ENCODE results near the gene MTFMT.

The MTFMT gene

GRCh38 chr15:65057549-65057940 is 28.1 kb upstream of the MTFMT start:
- Histone ChIP-seq H3K79me2 (ENCODE audit: insufficient read depth, low read depth) (no peaks in the 10 kb centered on the region), H3K27me3 (ENCODE audit: insufficient read depth, low read depth) (no peaks in the 10 kb centered on the region), H3K36me3 (ENCODE audit: insufficient read depth) (no peaks in the 10 kb centered on the region), H3K9ac (no peak overlapping the region), H2AFZ (ENCODE audit: low read depth) (no peak overlapping the region), H3K4me2 (no peak overlapping the region), H3K27ac (no peak overlapping the region), H4K20me1 (ENCODE audit: insufficient read depth) (no peaks in the 10 kb centered on the region), H3K4me1 (ENCODE audit: low read depth, poor library complexity, severe bottlenecking) (peaks cover 14% of the 10 kb centered on the region), H3K4me3 (IDR thresholded peaks at IDR 0.05; ENCODE audit: insufficient read depth, low read depth, low read length) (no peak overlapping the region)
- TF ChIP-seq CTCF (conservative IDR thresholded peaks at IDR 0.05; ENCODE audit: low read depth, low read length), result no peak

GRCh38 chr15:65056868-65057548 is 27.6 kb upstream of the MTFMT start:
- H3K27ac ChIP-seq, result no peak overlapping the region
- H3K27me3 ChIP-seq (ENCODE audit: insufficient read depth, low read depth), result no peaks in the 10 kb centered on the region
- H3K9ac ChIP-seq, result no peak overlapping the region
- H4K20me1 ChIP-seq (ENCODE audit: insufficient read depth), result no peaks in the 10 kb centered on the region
- no peaks in the 10 kb centered on the region for H3K36me3 ChIP-seq (ENCODE audit: insufficient read depth)
- no peak for TF ChIP-seq CTCF (conservative IDR thresholded peaks at IDR 0.05; ENCODE audit: low read depth, low read length)
- H3K4me2 ChIP-seq, result no peak overlapping the region
- no peak overlapping the region for H2AFZ ChIP-seq (ENCODE audit: low read depth)
- H3K79me2 ChIP-seq (ENCODE audit: insufficient read depth, low read depth), result no peaks in the 10 kb centered on the region
- H3K4me1 ChIP-seq (ENCODE audit: low read depth, poor library complexity, severe bottlenecking), result peaks cover 19% of the 10 kb centered on the region
- H3K4me3 ChIP-seq (IDR thresholded peaks at IDR 0.05; ENCODE audit: insufficient read depth, low read depth, low read length), result no peak overlapping the region

- no peaks in the 10 kb centered on the region for H4K20me1 ChIP-seq (ENCODE audit: insufficient read depth)
- no peak overlapping the region for H3K4me2 ChIP-seq
- H3K79me2 ChIP-seq (ENCODE audit: insufficient read depth, low read depth), result no peaks in the 10 kb centered on the region
- TF ChIP-seq CTCF (conservative IDR thresholded peaks at IDR 0.05; ENCODE audit: low read depth, low read length), result no peak
- H3K4me3 ChIP-seq (IDR thresholded peaks at IDR 0.05; ENCODE audit: insufficient read depth, low read depth, low read length), result no peak overlapping the region
- no peak overlapping the region for H2AFZ ChIP-seq (ENCODE audit: low read depth)
- peaks cover 22% of the 10 kb centered on the region for H3K4me1 ChIP-seq (ENCODE audit: low read depth, poor library complexity, severe bottlenecking)
- no peak overlapping the region for H3K9ac ChIP-seq
- H3K27me3 ChIP-seq (ENCODE audit: insufficient read depth, low read depth), result no peaks in the 10 kb centered on the region
- no peaks in the 10 kb centered on the region for H3K36me3 ChIP-seq (ENCODE audit: insufficient read depth)
- no peak overlapping the region for H3K27ac ChIP-seq
Measured at GRCh38 chr15:65056106-65056505, 26.7 kb upstream of the MTFMT start.

- no peak overlapping the region for H3K27ac ChIP-seq
- H3K79me2 ChIP-seq (ENCODE audit: insufficient read depth, low read depth), result no peaks in the 10 kb centered on the region
- no peaks in the 10 kb centered on the region for H4K20me1 ChIP-seq (ENCODE audit: insufficient read depth)
- H3K9ac ChIP-seq, result no peak overlapping the region
- H2AFZ ChIP-seq (ENCODE audit: low read depth), result no peak overlapping the region
- H3K27me3 ChIP-seq (ENCODE audit: insufficient read depth, low read depth), result no peaks in the 10 kb centered on the region
- TF ChIP-seq CTCF (conservative IDR thresholded peaks at IDR 0.05; ENCODE audit: low read depth, low read length), result no peak
- peaks cover 22% of the 10 kb centered on the region for H3K4me1 ChIP-seq (ENCODE audit: low read depth, poor library complexity, severe bottlenecking)
- no peak overlapping the region for H3K4me3 ChIP-seq (IDR thresholded peaks at IDR 0.05; ENCODE audit: insufficient read depth, low read depth, low read length)
- H3K4me2 ChIP-seq, result no peak overlapping the region
- no peaks in the 10 kb centered on the region for H3K36me3 ChIP-seq (ENCODE audit: insufficient read depth)
Measured at GRCh38 chr15:65055201-65055870, 25.9 kb upstream of the MTFMT start.
